Activated CD4-positive, alpha-beta T cell treated with anti-CD3 and anti-CD28 coated beads for 1 hour (primary cell): ENCODE data around the gene ANTXR1.

ENCODE experiments used
- DNase-seq: peaks from one replicate; pipeline ENCODE4 v3.0.0-alpha.2; 2020

ANTXR1 gene

GRCh38 chr2:69100220-69100723 lies 87.3 kb downstream of the ANTXR1 start:
- DNase-seq: no peak

- DNase-seq: no peak
These were observed 89.1 kb downstream of the ANTXR1 start for GRCh38 chr2:69102041-69102593.

- DNase-seq: no peak
These were observed 90.4 kb downstream of the ANTXR1 start for GRCh38 chr2:69103419-69103818.

- DNase-seq: no peak
These were observed 91.3 kb downstream of the ANTXR1 start for GRCh38 chr2:69104261-69104660.

GRCh38 chr2:69109255-69109654 lies 96.3 kb downstream of the ANTXR1 start:
- no peak for DNase-seq

GRCh38 chr2:69111076-69111475 lies 98.1 kb downstream of the ANTXR1 start:
- DNase-seq: no peak

GRCh38 chr2:69113627-69114026 lies 100.6 kb downstream of the ANTXR1 start:
- no peak for DNase-seq

GRCh38 chr2:69114534-69114933 lies 101.6 kb downstream of the ANTXR1 start:
- DNase-seq: no peak

GRCh38 chr2:69116438-69116837 lies 103.5 kb downstream of the ANTXR1 start:
- DNase-seq: no peak

- no peak for DNase-seq
These were observed 105.6 kb downstream of the ANTXR1 start for GRCh38 chr2:69118609-69119008.

GRCh38 chr2:69119104-69119894 lies 106.3 kb downstream of the ANTXR1 start:
- no peak for DNase-seq

- no peak for DNase-seq
These were observed 109.3 kb downstream of the ANTXR1 start for GRCh38 chr2:69122271-69122670.

- no peak for DNase-seq
These were observed 110.2 kb downstream of the ANTXR1 start for GRCh38 chr2:69123182-69123581.

- no peak for DNase-seq
These were observed 111.4 kb downstream of the ANTXR1 start for GRCh38 chr2:69124343-69124742.

GRCh38 chr2:69125816-69126215 lies 112.8 kb downstream of the ANTXR1 start:
- DNase-seq: no peak

- no peak for DNase-seq
These were observed 113.4 kb downstream of the ANTXR1 start for GRCh38 chr2:69126341-69126740.

GRCh38 chr2:69131452-69131851 lies 118.5 kb downstream of the ANTXR1 start:
- no peak for DNase-seq

GRCh38 chr2:69131983-69132675 lies 119.2 kb downstream of the ANTXR1 start:
- DNase-seq: no peak

- DNase-seq: no peak
These were observed 120.1 kb downstream of the ANTXR1 start for GRCh38 chr2:69132960-69133590.

- no peak for DNase-seq
These were observed 120.9 kb downstream of the ANTXR1 start for GRCh38 chr2:69133898-69134297.

GRCh38 chr2:69134306-69134945 lies 121.4 kb downstream of the ANTXR1 start:
- DNase-seq: no peak

GRCh38 chr2:69138247-69138772 lies 125.3 kb downstream of the ANTXR1 start:
- no peak for DNase-seq
